HCT116 (cell line): ENCODE results near the gene C10orf105. TPM values are rescaled to one million over a fixed set of nuclear protein-coding genes. Genes with fewer than 3 reads are reported as not detected.

Experiments used
- ATAC-seq: fragments of 200-7000 bp; cut with Tn5 transposase; 2 replicates; pipeline ENCODE4 v1.9.1; 2020; ENCODE audit warnings: mild to moderate bottlenecking, moderate library complexity
- BruUV-seq: library from RNA; stranded (reverse); fragments of 400-500 nt; replicated peaks from 2 replicates; lab custom pipeline; 2021; lab: Mats Ljungman, UMichigan
- CTCF ChIA-PET: fragments of 300-600 bp; sonication (Branson Sonifier 250); formaldehyde crosslinking; loops from one replicate; lab custom pipeline; 2021; ENCODE audit warnings: antibody characterized with exemption; lab: Charles Lee
- POLR2A ChIA-PET: fragments of 300-600, 350-600 bp; sonication (Branson Sonifier 250); formaldehyde crosslinking; loops from one replicate; lab custom pipeline; 2021; ENCODE audit warnings: antibody characterized with exemption; lab: Charles Lee
- RAD21 ChIA-PET, 2 experiments: fragments of 300-600 bp; sonication (Branson Sonifier 250); formaldehyde crosslinking; loops; one replicate each; lab custom pipeline; 2023; ENCODE audit warnings: low total read pairs in 2 of 2; ENCODE audit not compliant: uncharacterized antibody in 2 of 2, unreplicated experiment in 2 of 2, low non-redundant PET in 1 of 2; lab: Charles Lee
- DNase-seq: peaks from one replicate; pipeline ENCODE4 v3.0.0-alpha.2; 2010; ENCODE audit warnings: low read depth, low spot score
- H2AFZ ChIP-seq: fragments of 200-600 bp; shearing (Covaris generic), sonication (generic); 2 replicates; pipeline ENCODE4 v1.6.1; 2017; ENCODE audit warnings: low read depth, mixed run types, mixed read lengths, antibody characterized with exemption, low read length; ENCODE audit not compliant: poor library complexity, severe bottlenecking
- H3K27ac ChIP-seq: 2 replicates; pipeline ENCODE4 v1.5.1; 2012; ENCODE audit warnings: low read depth, low read length
- H3K27me3 ChIP-seq: fragments of 200-600 bp; sonication (generic); 2 replicates; pipeline ENCODE4 v1.6.1; 2016; ENCODE audit warnings: mixed run types, low read length, mixed read lengths; ENCODE audit not compliant: insufficient read depth
- H3K36me3 ChIP-seq, 2 experiments: fragments of 200-500 bp in 1 of 2; fragments of 200-600 bp in 1 of 2; sonication (Bioruptor generic) in 1 of 2; sonication (generic) in 1 of 2; 2 replicates each; pipeline versions ENCODE4 v1.5.1 to v1.6.1; 2014 to 2016; ENCODE audit warnings: low read length in 2 of 2, inconsistent platforms in 1 of 2, mixed read lengths in 1 of 2, mixed run types in 1 of 2; ENCODE audit not compliant: insufficient read depth in 2 of 2, control insufficient read depth in 1 of 2
- H3K4me1 ChIP-seq, 2 experiments: fragments of 200-600 bp in 1 of 2; sonication (generic) in 1 of 2; 2 replicates each; pipeline versions ENCODE4 v1.5.1 to v1.6.1; 2012 to 2017; ENCODE audit warnings: low read length in 2 of 2, inconsistent platforms in 1 of 2, mild to moderate bottlenecking in 1 of 2, mixed read lengths in 1 of 2, mixed run types in 1 of 2, moderate library complexity in 1 of 2; ENCODE audit not compliant: insufficient read depth in 2 of 2, control insufficient read depth in 1 of 2
- H3K4me2 ChIP-seq: fragments of 200-600 bp; sonication (generic); 2 replicates; pipeline ENCODE4 v1.6.1; 2017; ENCODE audit warnings: mixed run types, low read length, mixed read lengths
- H3K4me3 ChIP-seq, 2 experiments: fragments of 200-600 bp in 1 of 2; sonication (generic) in 1 of 2; replicated peaks in 1 of 2; 2 replicates each; pipeline ENCODE4 v1.5.1; 2011 to 2016; ENCODE audit warnings: low read length in 2 of 2, control low read depth in 1 of 2, low read depth in 1 of 2, mild to moderate bottlenecking in 1 of 2, mixed read lengths in 1 of 2, mixed run types in 1 of 2
- H3K79me2 ChIP-seq: fragments of 200-600 bp; sonication (generic); 2 replicates; pipeline ENCODE4 v1.6.1; 2017; ENCODE audit warnings: mild to moderate bottlenecking, mixed run types, low read length, moderate library complexity, mixed read lengths; ENCODE audit not compliant: insufficient read depth
- H3K9ac ChIP-seq: fragments of 200-600 bp; sonication (generic); 2 replicates; pipeline ENCODE4 v1.6.1; 2016; ENCODE audit warnings: low read length, mixed read lengths
- H3K9me2 ChIP-seq: fragments of 200-600 bp; sonication (generic), shearing (Covaris generic); 2 replicates; pipeline ENCODE4 v1.6.1; 2017; ENCODE audit warnings: mixed run types, mild to moderate bottlenecking, moderate library complexity; ENCODE audit not compliant: insufficient read depth
- H3K9me3 ChIP-seq, 2 experiments: fragments of 200-500 bp in 1 of 2; fragments of 200-600 bp in 1 of 2; sonication (Bioruptor generic) in 1 of 2; sonication (generic) in 1 of 2; 2 replicates each; pipeline ENCODE4 v1.6.1; 2014 to 2017; ENCODE audit warnings: low read length in 2 of 2, mixed read lengths in 2 of 2, inconsistent platforms in 1 of 2, low read depth in 1 of 2, mild to moderate bottlenecking in 1 of 2, mixed run types in 1 of 2, moderate library complexity in 1 of 2; ENCODE audit not compliant: control insufficient read depth in 1 of 2, insufficient read depth in 1 of 2
- H4K20me1 ChIP-seq: fragments of 200-600 bp; sonication (generic), shearing (Covaris generic); 2 replicates; pipeline ENCODE4 v1.6.1; 2017; ENCODE audit warnings: mixed run types, mild to moderate bottlenecking, moderate library complexity; ENCODE audit not compliant: insufficient read depth
- CBX3 ChIP-seq: IDR thresholded peaks from 2 replicates; pipeline ENCODE4 v1.6.1; 2012; ENCODE audit warnings: low read depth
- EZH2 ChIP-seq: fragments of 200-600 bp; sonication (generic); IDR thresholded peaks from 2 replicates; pipeline ENCODE4 v1.6.1; 2017; ENCODE audit warnings: antibody characterized with exemption, mixed run types
- EZH2phosphoT487 ChIP-seq: fragments of 200-600 bp; IDR thresholded peaks from 2 replicates; pipeline ENCODE4 v1.6.1; 2018; ENCODE audit warnings: antibody characterized with exemption, borderline replicate concordance
- FOSL1 ChIP-seq: IDR thresholded peaks from 2 replicates; pipeline ENCODE4 v1.6.1; 2012; ENCODE audit warnings: low read depth
- JUND ChIP-seq: IDR thresholded peaks from 2 replicates; pipeline ENCODE4 v1.6.1; 2012
- MAX ChIP-seq: IDR thresholded peaks from 2 replicates; pipeline ENCODE4 v1.6.1; 2012
- POLR2AphosphoS5 ChIP-seq: IDR thresholded peaks from 2 replicates; pipeline ENCODE4 v1.6.1; 2011; ENCODE audit warnings: mild to moderate bottlenecking, low read depth, low read length, moderate library complexity
- RAD21 ChIP-seq: IDR thresholded peaks from 2 replicates; pipeline ENCODE4 v1.6.1; 2012; ENCODE audit warnings: low read depth, mild to moderate bottlenecking
- SIN3A ChIP-seq: IDR thresholded peaks from 2 replicates; pipeline ENCODE4 v1.6.1; 2012; ENCODE audit warnings: low read depth
- SRF ChIP-seq: IDR thresholded peaks from 2 replicates; pipeline ENCODE4 v1.6.1; 2012; ENCODE audit warnings: low read depth
- TCF7L2 ChIP-seq: IDR thresholded peaks from 2 replicates; pipeline ENCODE4 v1.7.0; 2011; ENCODE audit warnings: borderline replicate concordance, inconsistent platforms; ENCODE audit not compliant: insufficient read depth, insufficient read length; ENCODE audit errors: extremely low read depth
- YY1 ChIP-seq: IDR thresholded peaks from 2 replicates; pipeline ENCODE4 v1.6.1; 2011; ENCODE audit warnings: low read length, low read depth, moderate library complexity, mild to moderate bottlenecking; ENCODE audit not compliant: insufficient replicate concordance; ENCODE audit errors: extremely low read depth
- ZBTB33 ChIP-seq: IDR thresholded peaks from 2 replicates; pipeline ENCODE4 v1.6.1; 2011; ENCODE audit warnings: mild to moderate bottlenecking, low read length, moderate library complexity; ENCODE audit not compliant: insufficient replicate concordance; ENCODE audit errors: extremely low read depth
- ZFX ChIP-seq: fragments of 450-650 bp; IDR thresholded peaks from 2 replicates; pipeline ENCODE4 v1.6.1; 2017
- intact Hi-C: fragments of 100-400 bp; cut with micrococcal nuclease; formaldehyde crosslinking; loops from 2 replicates; pipeline ENCODE4 v1.10.0; 2022
- total RNA-seq: library from RNA; stranded (reverse); gene quantifications from one replicate; pipeline ENCODE4 v1.2.1, GENCODE V29; 2021; ENCODE audit not compliant: unreplicated experiment
- TF ChIP-seq, protein P1 (sequence below), 3 experiments: fragments of 200-600 bp in 1 of 3; sonication (generic) in 1 of 3; IDR thresholded peaks in 2 of 3; conservative IDR thresholded peaks in 1 of 3; 2 replicates each; pipeline ENCODE4 v1.5.1; 2012 to 2017; ENCODE audit warnings: low read depth in 2 of 3, low read length in 2 of 3, antibody characterized with exemption in 1 of 3, borderline replicate concordance in 1 of 3, control low read depth in 1 of 3, mild to moderate bottlenecking in 1 of 3, mixed read lengths in 1 of 3, mixed run types in 1 of 3, moderate library complexity in 1 of 3; ENCODE audit not compliant: insufficient read depth in 1 of 3

Gene C10orf105
- total RNA-seq, 1 experiment from 2014 or later: not detected

GRCh38 chr10:71683301-71683700, 36.3 kb downstream of the C10orf105 start:
- H3K27ac ChIP-seq: no peak overlapping the region
- peaks cover 4 to 10% of the 10 kb centered on the region in 2 experiments; a peak in 3 of 4 replicates for H3K4me1 ChIP-seq
- CTCF ChIA-PET: interaction anchor here (2.9 kb wide), 1 partner anchor 14 kb away, joined by 14 read pairs; no protein-coding TSS in a partner anchor
- POLR2A ChIA-PET: no interaction called here
- intact Hi-C loops: no loop called here
- H3K9me3 ChIP-seq: no peaks in the 10 kb centered on the region; a peak in 1 of 4 replicates
- TF ChIP-seq EZH2phosphoT487 (no peak), ZFX (no peak), MAX (no peak), YY1 (no peak), SIN3A (no peak), RAD21 (no peak), ZBTB33 (no peak), FOSL1 (no peak), POLR2AphosphoS5 (no peak), EZH2 (no peak), TCF7L2 (no peak), CBX3 (no peak), JUND (no peak), SRF (no peak)
- TF ChIP-seq, protein P1, sequence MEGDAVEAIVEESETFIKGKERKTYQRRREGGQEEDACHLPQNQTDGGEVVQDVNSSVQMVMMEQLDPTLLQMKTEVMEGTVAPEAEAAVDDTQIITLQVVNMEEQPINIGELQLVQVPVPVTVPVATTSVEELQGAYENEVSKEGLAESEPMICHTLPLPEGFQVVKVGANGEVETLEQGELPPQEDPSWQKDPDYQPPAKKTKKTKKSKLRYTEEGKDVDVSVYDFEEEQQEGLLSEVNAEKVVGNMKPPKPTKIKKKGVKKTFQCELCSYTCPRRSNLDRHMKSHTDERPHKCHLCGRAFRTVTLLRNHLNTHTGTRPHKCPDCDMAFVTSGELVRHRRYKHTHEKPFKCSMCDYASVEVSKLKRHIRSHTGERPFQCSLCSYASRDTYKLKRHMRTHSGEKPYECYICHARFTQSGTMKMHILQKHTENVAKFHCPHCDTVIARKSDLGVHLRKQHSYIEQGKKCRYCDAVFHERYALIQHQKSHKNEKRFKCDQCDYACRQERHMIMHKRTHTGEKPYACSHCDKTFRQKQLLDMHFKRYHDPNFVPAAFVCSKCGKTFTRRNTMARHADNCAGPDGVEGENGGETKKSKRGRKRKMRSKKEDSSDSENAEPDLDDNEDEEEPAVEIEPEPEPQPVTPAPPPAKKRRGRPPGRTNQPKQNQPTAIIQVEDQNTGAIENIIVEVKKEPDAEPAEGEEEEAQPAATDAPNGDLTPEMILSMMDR (IDR thresholded peaks at IDR 0.05 in 2 of 3, conservative IDR thresholded peaks at IDR 0.05 in 1 of 3; ENCODE audit: borderline replicate concordance in 1 of 3, insufficient read depth in 1 of 3, low read depth in 2 of 3, low read length in 2 of 3): no peak
- H3K9ac ChIP-seq: no peak overlapping the region
- RAD21 ChIA-PET: no interaction called here
- no peak overlapping the region for H3K4me2 ChIP-seq
- BruUV-seq: no TSS peak
- no peaks in the 10 kb centered on the region for H3K9me2 ChIP-seq
- DNase-seq: no peak
- ATAC-seq: no peak
- H4K20me1 ChIP-seq: no peaks in the 10 kb centered on the region
- no peaks in the 10 kb centered on the region for H3K27me3 ChIP-seq
- H3K4me3 ChIP-seq: no peak overlapping the region
- H3K36me3 ChIP-seq: no peaks in the 10 kb centered on the region
- no peaks in the 10 kb centered on the region for H3K79me2 ChIP-seq
- H2AFZ ChIP-seq: no peak overlapping the region
